PFSK-1 (cell line): ENCODE data around the gene UBE2O.

Experiments
- FOXP2 ChIP-seq: optimal IDR thresholded peaks from 2 replicates; pipeline ENCODE3; 2011; ENCODE audit warnings: borderline replicate concordance, control low read depth, inconsistent platforms; ENCODE audit not compliant: insufficient read depth; ENCODE audit errors: extremely low read length, extremely low read depth
- POLR2AphosphoS5 ChIP-seq: IDR thresholded peaks from 2 replicates; pipeline ENCODE4 v1.6.1; 2012; ENCODE audit warnings: low read depth, mild to moderate bottlenecking, control low read depth, low read length, moderate library complexity
- SIN3A ChIP-seq: IDR thresholded peaks from 2 replicates; pipeline ENCODE4 v1.6.1; 2012; ENCODE audit warnings: mild to moderate bottlenecking, low read length, moderate library complexity, borderline replicate concordance; ENCODE audit not compliant: insufficient read depth
- TAF1 ChIP-seq: IDR thresholded peaks from 2 replicates; pipeline ENCODE4 v1.6.1; 2012; ENCODE audit warnings: low read length, control low read depth, borderline replicate concordance; ENCODE audit not compliant: insufficient read depth
- TF ChIP-seq, protein P1 (sequence below), 2 experiments: IDR thresholded peaks; 2 replicates each; pipeline versions ENCODE4 v1.6.1 to v1.8.0; 2011 to 2012; ENCODE audit warnings: low read depth in 2 of 2, low read length in 2 of 2, control low read depth in 1 of 2, inconsistent platforms in 1 of 2, mild to moderate bottlenecking in 1 of 2, moderate library complexity in 1 of 2; ENCODE audit not compliant: insufficient read depth in 1 of 2

Gene UBE2O

DNA sequence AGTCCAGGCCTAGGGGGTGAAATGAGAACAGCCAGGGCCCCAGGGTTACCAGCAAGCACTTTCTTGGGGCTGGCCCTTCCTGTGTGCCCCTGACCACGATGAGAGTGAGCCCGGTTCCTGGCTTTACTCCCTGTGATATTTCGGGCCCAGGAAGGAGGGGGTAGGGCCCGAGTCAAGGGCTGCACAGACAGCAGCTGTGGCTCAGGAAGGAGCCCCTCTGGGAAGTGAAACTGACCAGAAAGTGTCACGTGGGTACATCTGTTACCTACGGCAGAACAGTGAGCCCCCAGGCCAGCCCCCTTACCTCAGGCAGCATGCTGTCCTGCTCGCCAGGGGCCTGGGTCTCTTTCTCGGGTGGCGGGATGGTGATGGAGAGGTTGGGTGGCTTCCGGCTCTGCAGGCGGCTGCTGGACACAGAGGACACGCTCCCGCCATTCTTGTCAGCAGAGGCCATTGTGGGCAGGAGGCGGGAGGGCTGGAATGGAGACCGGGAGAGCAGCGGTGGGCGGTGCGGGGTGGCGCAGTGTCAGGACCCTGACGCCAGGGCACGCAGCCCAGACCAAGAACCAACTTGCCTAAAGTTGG, 28.2 kb upstream of the UBE2O start:
- TF ChIP-seq SIN3A (no peak), POLR2AphosphoS5 (no peak), TAF1 (no peak), FOXP2 (no peak)
- TF ChIP-seq, protein P1, sequence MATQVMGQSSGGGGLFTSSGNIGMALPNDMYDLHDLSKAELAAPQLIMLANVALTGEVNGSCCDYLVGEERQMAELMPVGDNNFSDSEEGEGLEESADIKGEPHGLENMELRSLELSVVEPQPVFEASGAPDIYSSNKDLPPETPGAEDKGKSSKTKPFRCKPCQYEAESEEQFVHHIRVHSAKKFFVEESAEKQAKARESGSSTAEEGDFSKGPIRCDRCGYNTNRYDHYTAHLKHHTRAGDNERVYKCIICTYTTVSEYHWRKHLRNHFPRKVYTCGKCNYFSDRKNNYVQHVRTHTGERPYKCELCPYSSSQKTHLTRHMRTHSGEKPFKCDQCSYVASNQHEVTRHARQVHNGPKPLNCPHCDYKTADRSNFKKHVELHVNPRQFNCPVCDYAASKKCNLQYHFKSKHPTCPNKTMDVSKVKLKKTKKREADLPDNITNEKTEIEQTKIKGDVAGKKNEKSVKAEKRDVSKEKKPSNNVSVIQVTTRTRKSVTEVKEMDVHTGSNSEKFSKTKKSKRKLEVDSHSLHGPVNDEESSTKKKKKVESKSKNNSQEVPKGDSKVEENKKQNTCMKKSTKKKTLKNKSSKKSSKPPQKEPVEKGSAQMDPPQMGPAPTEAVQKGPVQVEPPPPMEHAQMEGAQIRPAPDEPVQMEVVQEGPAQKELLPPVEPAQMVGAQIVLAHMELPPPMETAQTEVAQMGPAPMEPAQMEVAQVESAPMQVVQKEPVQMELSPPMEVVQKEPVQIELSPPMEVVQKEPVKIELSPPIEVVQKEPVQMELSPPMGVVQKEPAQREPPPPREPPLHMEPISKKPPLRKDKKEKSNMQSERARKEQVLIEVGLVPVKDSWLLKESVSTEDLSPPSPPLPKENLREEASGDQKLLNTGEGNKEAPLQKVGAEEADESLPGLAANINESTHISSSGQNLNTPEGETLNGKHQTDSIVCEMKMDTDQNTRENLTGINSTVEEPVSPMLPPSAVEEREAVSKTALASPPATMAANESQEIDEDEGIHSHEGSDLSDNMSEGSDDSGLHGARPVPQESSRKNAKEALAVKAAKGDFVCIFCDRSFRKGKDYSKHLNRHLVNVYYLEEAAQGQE (IDR thresholded peaks at IDR 0.05; ENCODE audit: insufficient read depth in 1 of 2, low read depth in 2 of 2, low read length in 2 of 2): no peak

DNA sequence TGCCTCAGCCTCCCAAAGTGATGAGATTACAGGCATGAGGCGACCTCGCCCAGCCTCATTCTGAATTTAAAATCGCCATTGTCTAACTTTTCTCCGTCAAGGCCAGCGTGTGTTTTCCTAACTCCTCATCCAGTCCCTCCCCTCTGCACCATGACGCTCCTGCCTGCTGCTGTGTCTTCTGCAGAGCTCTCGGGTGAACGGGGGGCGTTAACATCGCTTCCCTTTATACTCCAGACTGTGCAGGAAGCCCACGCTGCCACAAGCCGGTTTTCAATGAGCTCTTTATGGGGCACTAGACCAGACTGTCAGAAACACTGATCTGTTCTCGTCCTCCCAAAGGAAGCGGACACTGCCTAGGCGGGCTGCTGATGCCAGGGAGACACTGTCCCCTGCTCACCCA, 27.7 kb upstream of the UBE2O start:
- TF ChIP-seq FOXP2 (no peak), SIN3A (no peak), POLR2AphosphoS5 (no peak), TAF1 (no peak)
- TF ChIP-seq, protein P1 (IDR thresholded peaks at IDR 0.05; ENCODE audit: insufficient read depth in 1 of 2, low read depth in 2 of 2, low read length in 2 of 2): no peak

DNA sequence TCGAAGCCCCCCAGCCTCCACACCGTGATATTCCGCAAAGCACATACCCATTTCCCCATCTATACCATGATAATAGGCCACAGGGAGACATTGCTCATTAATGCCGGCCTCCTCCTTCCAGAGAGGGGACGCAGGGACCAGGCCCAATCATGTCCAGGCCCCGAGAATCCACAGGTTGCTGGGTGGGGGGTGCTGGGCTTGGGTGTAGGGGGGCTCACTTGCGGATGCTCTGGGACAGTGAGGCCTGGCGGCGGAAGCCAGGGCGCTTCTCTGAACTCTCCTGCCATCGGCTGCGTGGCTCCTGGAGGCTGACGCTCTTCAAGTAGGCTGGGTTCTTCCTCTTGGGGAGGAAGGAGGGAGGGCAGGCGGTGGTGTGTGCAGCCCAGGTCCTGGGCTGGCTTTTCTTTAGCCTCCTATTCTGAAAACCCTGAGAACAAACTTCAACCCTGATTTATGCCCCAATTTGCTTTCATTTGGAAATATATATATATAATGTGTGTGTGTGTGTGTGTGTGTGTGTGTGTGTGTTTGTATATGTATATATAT, 26.6 kb upstream of the UBE2O start:
- TF ChIP-seq POLR2AphosphoS5: no peak
- no peak for TF ChIP-seq SIN3A
- no peak for TF ChIP-seq FOXP2
- TF ChIP-seq, protein P1 (IDR thresholded peaks at IDR 0.05; ENCODE audit: insufficient read depth in 1 of 2, low read depth in 2 of 2, low read length in 2 of 2): no peak
- TF ChIP-seq TAF1: no peak

DNA sequence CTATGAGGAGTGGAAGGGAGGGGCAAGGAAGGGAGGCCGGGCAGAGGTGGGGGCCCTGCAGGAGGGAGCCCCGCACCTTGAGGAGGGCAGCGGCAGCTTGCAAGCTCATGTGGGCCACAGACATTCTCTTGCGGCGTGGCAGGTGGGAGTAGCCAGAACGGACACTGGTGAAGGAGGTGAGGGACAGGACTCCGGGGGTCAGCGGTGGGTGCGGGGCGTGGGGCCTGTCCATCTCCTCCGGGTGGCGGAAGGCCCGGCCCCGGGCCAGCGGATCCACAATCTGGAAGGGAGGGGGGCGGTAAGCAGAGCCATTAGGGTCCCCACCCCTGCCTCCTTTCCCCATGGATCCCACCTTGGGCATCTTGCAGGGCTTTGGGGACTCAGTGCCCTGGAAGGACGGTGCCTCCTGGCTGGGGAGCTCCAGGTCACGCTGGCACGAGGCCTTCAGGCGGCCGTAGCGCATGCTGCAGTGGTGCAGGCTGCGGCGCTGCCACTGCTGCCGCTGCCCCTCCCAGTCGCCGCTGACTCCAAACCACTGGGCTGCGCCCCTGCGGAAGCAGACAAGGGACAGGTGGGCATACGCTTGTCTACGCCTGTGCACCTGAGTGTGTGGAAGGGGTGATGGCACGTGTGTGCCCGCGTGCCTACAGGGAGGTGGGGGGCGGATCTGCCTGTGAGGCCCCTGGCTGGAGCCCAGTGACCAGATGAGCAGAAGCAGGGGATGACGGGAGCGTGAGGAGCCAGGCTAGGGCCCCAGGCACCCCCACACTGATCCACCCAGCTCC, 26.0 kb upstream of the UBE2O start:
- TF ChIP-seq FOXP2 (no peak), SIN3A (no peak), TAF1 (no peak), POLR2AphosphoS5 (no peak)
- TF ChIP-seq, protein P1 (IDR thresholded peaks at IDR 0.05; ENCODE audit: insufficient read depth in 1 of 2, low read depth in 2 of 2, low read length in 2 of 2): no peak
